SKM-1 treated with dmso at 0.1 percent for 144 hours (cell line): ENCODE results near the gene STARD3NL.

ENCODE experiments used
- DNase-seq: peaks from one replicate; lab custom pipeline; 2025; ENCODE audit not compliant: unreplicated experiment; lab: John Stamatoyannopoulos, UW

Gene STARD3NL

GRCh38 chr7:38182450-38182849, 4.4 kb downstream of the STARD3NL start:
- no peak for DNase-seq

GRCh38 chr7:38185395-38186307, 7.6 kb downstream of the STARD3NL start:
- DNase-seq: no peak

GRCh38 chr7:38186593-38187314, 8.7 kb downstream of the STARD3NL start:
- DNase-seq: no peak

- DNase-seq: no peak
Measured at GRCh38 chr7:38187794-38188440, 9.9 kb downstream of the STARD3NL start.

GRCh38 chr7:38189231-38189938, 11.3 kb downstream of the STARD3NL start:
- no peak for DNase-seq

- no peak for DNase-seq
Measured at GRCh38 chr7:38190011-38190410, 12.0 kb downstream of the STARD3NL start.

GRCh38 chr7:38191791-38192190, 13.7 kb downstream of the STARD3NL start:
- DNase-seq: no peak

- no peak for DNase-seq
Measured at GRCh38 chr7:38192327-38192726, 14.3 kb downstream of the STARD3NL start.

GRCh38 chr7:38195804-38196595, 18.0 kb downstream of the STARD3NL start:
- DNase-seq: no peak

- DNase-seq: no peak
Measured at GRCh38 chr7:38198366-38198765, 20.3 kb downstream of the STARD3NL start.

- no peak for DNase-seq
Measured at GRCh38 chr7:38199154-38199553, 21.1 kb downstream of the STARD3NL start.

- DNase-seq: no peak
Measured at GRCh38 chr7:38199782-38200181, 21.7 kb downstream of the STARD3NL start.

GRCh38 chr7:38206071-38206470, 28.0 kb downstream of the STARD3NL start:
- DNase-seq: no peak

GRCh38 chr7:38207843-38208242, 29.8 kb downstream of the STARD3NL start:
- no peak for DNase-seq

- DNase-seq: no peak
Measured at GRCh38 chr7:38211486-38211885, 33.4 kb downstream of the STARD3NL start.

GRCh38 chr7:38211940-38212339, 33.9 kb downstream of the STARD3NL start:
- DNase-seq: no peak

GRCh38 chr7:38215115-38215514, 37.1 kb downstream of the STARD3NL start:
- no peak for DNase-seq

- peak; percentile 67 for DNase-seq
Measured at GRCh38 chr7:38215735-38216670, 38.0 kb downstream of the STARD3NL start.

- no peak for DNase-seq
Measured at GRCh38 chr7:38217672-38218071, 39.6 kb downstream of the STARD3NL start.
